HUES48 (cell line): ENCODE data around the gene NDUFB5.

Experiments used
- H3K27ac ChIP-seq: one replicate; pipeline ENCODE4 v1.7.0; 2013; ENCODE audit warnings: low read depth, low read length, inconsistent platforms
- H3K27me3 ChIP-seq: 2 replicates; pipeline ENCODE4 v1.6.1; 2013; ENCODE audit warnings: mild to moderate bottlenecking, low read length; ENCODE audit not compliant: control insufficient read depth, insufficient read depth
- H3K36me3 ChIP-seq: 2 replicates; pipeline ENCODE4 v1.6.1; 2013; ENCODE audit warnings: low read length; ENCODE audit not compliant: control insufficient read depth, insufficient read depth
- H3K4me1 ChIP-seq: 2 replicates; pipeline ENCODE4 v1.6.1; 2013; ENCODE audit warnings: mild to moderate bottlenecking, low read length; ENCODE audit not compliant: control insufficient read depth, insufficient read depth
- H3K4me3 ChIP-seq: 2 replicates; pipeline ENCODE4 v1.5.1; 2013; ENCODE audit warnings: mild to moderate bottlenecking, low read depth, low read length
- H3K9ac ChIP-seq: 2 replicates; pipeline ENCODE4 v1.6.1; 2013; ENCODE audit warnings: mild to moderate bottlenecking, low read depth, low read length, moderate library complexity
- H3K9me3 ChIP-seq: 2 replicates; pipeline ENCODE4 v1.6.1; 2013; ENCODE audit warnings: low read length; ENCODE audit not compliant: control insufficient read depth, insufficient read depth

NDUFB5 gene

DNA sequence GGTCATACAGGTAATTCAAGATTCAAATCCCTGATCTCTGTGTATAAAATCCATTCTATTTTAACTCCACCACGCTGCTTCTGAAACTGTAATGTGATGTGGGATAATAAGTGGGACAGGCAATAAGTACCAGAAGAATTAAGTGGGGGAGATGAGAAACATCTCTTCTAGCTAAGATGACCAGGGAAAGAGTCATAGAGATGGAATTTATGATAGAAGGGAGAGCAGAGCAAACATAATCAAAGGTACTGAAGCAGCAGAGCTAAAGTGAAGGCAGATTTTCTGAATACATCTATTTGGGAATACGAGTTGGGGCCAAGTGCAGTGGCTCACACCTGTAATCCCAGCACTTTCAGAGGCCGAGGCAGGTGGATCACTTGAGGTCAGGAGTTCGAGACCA, 5.1 kb upstream of the NDUFB5 start:
- H3K36me3 ChIP-seq, result peaks cover 82% of the 10 kb centered on the region
- H3K27me3 ChIP-seq, result no peaks in the 10 kb centered on the region
- H3K4me1 ChIP-seq, result no peaks in the 10 kb centered on the region; the same call in 1 of the 2 replicates
- H3K27ac ChIP-seq, result no peak overlapping the region
- H3K9me3 ChIP-seq, result no peaks in the 10 kb centered on the region
- no peak overlapping the region for H3K4me3 ChIP-seq
- no peak overlapping the region for H3K9ac ChIP-seq

DNA sequence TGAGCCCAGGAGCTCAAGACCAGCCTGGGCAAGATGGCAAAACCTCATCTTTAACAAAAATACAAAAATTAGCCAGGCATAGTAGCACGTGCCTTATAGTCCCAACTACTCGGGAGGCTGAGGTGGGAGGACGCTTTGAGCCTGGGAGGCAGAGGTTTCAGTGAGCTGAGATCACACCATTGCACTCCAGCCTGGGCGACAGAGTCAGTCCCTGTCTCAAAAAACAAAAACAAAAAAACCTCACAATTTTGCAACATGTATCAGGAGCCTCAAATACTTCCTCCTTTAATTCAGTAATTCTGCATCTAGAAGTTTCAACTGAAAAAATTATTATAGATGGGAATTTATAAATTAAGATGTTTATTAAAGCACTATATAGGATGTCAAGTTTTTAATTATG, 1.3 kb upstream of the NDUFB5 start:
- Histone ChIP-seq H3K9me3 (no peaks in the 10 kb centered on the region), H3K9ac (no peak overlapping the region), H3K4me1 (no peaks in the 10 kb centered on the region; the same call in 1 of the 2 replicates), H3K36me3 (peaks cover 53% of the 10 kb centered on the region), H3K27ac (no peak overlapping the region), H3K4me3 (peak overlapping the region; percentile 81), H3K27me3 (no peaks in the 10 kb centered on the region)

DNA sequence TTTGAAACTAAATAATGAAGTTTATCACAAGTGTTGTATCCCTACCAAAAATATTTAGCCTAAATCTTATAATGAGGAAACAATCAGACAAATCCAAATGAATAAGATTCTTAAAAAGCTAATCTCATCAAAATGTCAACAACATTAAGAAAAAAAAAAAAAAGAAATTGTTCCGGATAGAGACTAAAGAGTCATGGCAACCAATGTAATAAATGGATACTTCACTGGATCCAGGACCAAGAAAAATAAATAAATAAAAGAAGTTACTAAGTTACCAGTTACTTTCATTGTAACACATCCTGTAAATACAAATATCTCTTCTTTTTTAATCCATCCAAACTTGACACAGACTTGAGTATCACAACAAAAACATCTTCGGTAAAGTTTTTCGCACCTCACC, 763 bp upstream of the NDUFB5 start:
- Histone ChIP-seq H3K27me3 (no peaks in the 10 kb centered on the region), H3K27ac (peak overlapping the region; percentile 93), H3K9me3 (no peaks in the 10 kb centered on the region), H3K36me3 (peaks cover 49% of the 10 kb centered on the region), H3K4me3 (peak overlapping the region; percentile 81), H3K9ac (peak overlapping the region; percentile 92), H3K4me1 (no peaks in the 10 kb centered on the region; the same call in 1 of the 2 replicates)

DNA sequence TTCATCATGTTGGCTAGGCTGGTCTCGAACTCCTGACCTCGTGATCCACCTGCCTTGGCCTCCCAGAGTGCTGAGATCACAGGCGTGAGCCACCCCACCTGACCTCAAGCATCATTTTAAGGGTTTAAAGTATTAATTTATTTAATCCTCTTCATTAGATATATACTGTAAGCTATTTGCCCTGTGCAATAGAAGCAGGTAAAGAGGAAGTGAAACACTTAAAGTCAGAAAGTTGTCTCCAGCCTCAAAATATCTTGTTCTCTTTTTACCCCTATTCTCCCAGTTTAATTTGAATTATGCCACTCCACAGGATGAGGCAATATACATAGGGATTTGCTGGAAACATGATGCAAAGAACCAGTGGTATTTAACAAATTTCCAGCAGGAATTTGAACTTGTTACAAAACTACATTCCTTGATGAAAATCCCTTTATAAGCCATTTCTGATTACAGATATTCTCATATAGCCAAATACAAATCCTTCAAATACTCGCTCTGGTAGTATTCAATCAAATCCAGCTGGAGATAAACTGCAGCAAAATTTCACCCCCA, 2.0 kb downstream of the NDUFB5 start:
- Histone ChIP-seq H3K36me3 (peaks cover 34% of the 10 kb centered on the region), H3K4me1 (no peaks in the 10 kb centered on the region; the same call in 1 of the 2 replicates), H3K27ac (no peak overlapping the region), H3K9ac (no peak overlapping the region), H3K27me3 (no peaks in the 10 kb centered on the region), H3K9me3 (no peaks in the 10 kb centered on the region), H3K4me3 (no peak overlapping the region)

GRCh38 chr3:179608931-179609720, 4.5 kb downstream of the NDUFB5 start:
- Histone ChIP-seq H3K9me3 (no peaks in the 10 kb centered on the region), H3K27me3 (no peaks in the 10 kb centered on the region), H3K4me1 (no peaks in the 10 kb centered on the region), H3K27ac (no peak overlapping the region), H3K4me3 (no peak overlapping the region), H3K9ac (no peak overlapping the region), H3K36me3 (peaks cover 19% of the 10 kb centered on the region)

DNA sequence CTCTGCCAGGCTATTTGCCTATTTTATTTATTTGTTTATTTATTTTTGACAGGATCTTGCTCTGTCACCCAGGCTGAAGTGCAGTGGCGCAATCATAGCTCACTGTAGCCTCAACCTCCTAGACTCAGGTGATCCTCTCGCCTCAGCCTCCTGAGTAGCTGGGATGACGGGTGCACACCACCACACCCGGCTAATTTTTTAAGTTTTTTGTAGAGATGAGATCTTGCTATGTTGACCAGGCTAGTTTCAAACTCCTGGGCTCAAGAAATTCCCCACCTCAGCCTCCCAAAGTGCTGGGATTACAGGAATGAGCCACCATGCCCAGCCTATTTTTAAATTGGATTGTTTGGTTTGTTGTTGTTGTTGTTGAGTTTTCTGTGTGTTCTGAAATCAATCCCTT, 5.5 kb downstream of the NDUFB5 start:
- Histone ChIP-seq H3K4me1 (no peaks in the 10 kb centered on the region), H3K9me3 (no peaks in the 10 kb centered on the region), H3K36me3 (peaks cover 19% of the 10 kb centered on the region), H3K9ac (no peak overlapping the region), H3K4me3 (no peak overlapping the region), H3K27ac (no peak overlapping the region), H3K27me3 (no peaks in the 10 kb centered on the region)

GRCh38 chr3:179613807-179614206, 9.2 kb downstream of the NDUFB5 start:
- Histone ChIP-seq H3K9ac (no peak overlapping the region), H3K4me3 (no peak overlapping the region), H3K36me3 (peaks cover 32% of the 10 kb centered on the region)

DNA sequence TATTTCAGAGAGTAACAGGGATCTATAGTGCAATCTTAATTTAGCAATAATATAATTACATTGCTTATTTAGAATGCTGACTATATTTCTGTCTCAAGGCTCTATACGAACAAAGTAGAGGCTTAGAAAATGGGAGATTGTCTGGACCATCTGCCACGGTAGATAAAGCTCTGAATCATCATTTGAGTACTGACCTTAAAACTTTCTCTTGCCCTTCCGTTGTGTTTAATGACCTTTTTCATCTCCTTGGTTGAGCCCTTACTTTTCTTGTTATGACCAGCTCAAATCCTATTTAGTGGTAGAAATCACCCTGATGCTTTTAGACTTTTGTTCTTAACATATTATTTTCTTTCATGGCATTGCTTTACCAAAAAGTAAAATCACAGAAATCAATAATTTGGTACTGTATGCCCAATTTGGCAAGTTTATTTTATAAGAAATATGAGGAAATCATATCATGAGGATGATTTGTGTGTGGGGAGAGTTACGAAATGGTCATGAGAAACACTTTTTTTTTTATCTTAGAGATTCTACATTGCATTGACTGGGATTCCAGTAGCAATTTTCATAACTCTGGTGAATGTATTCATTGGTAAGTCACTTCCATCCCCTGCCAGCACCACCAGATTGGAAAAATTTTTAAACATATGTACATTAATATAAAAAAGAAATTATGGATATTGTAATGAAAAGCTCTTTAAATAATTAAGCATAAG, 11.0 kb downstream of the NDUFB5 start:
- H3K4me3 ChIP-seq, result no peak overlapping the region
- no peaks in the 10 kb centered on the region for H3K4me1 ChIP-seq
- no peaks in the 10 kb centered on the region for H3K9me3 ChIP-seq
- no peaks in the 10 kb centered on the region for H3K27me3 ChIP-seq
- H3K36me3 ChIP-seq, result peaks cover 27% of the 10 kb centered on the region
- H3K27ac ChIP-seq, result no peak overlapping the region
- H3K9ac ChIP-seq, result no peak overlapping the region

More at GRCh38 chr3:179613807-179614206, 9.2 kb downstream of the NDUFB5 start:
- H3K9me3 ChIP-seq, result no peaks in the 10 kb centered on the region
- no peaks in the 10 kb centered on the region for H3K27me3 ChIP-seq
- H3K4me1 ChIP-seq, result no peaks in the 10 kb centered on the region
- H3K27ac ChIP-seq, result no peak overlapping the region

- no peaks in the 10 kb centered on the region for H3K9me3 ChIP-seq
- H3K27ac ChIP-seq, result no peak overlapping the region
- no peak overlapping the region for H3K9ac ChIP-seq
- H3K4me3 ChIP-seq, result no peak overlapping the region
- H3K27me3 ChIP-seq, result no peaks in the 10 kb centered on the region
- H3K36me3 ChIP-seq, result peaks cover 68% of the 10 kb centered on the region
- no peaks in the 10 kb centered on the region for H3K4me1 ChIP-seq
Observed at GRCh38 chr3:179622023-179622422, 17.4 kb downstream of the NDUFB5 start.

GRCh38 chr3:179624451-179624850, 19.9 kb downstream of the NDUFB5 start:
- no peak overlapping the region for H3K27ac ChIP-seq

More at GRCh38 chr3:179624451-179624850, 19.9 kb downstream of the NDUFB5 start:
- no peaks in the 10 kb centered on the region for H3K4me1 ChIP-seq
- peaks cover 49% of the 10 kb centered on the region for H3K36me3 ChIP-seq
- no peaks in the 10 kb centered on the region for H3K9me3 ChIP-seq
- H3K27me3 ChIP-seq, result no peaks in the 10 kb centered on the region
- no peak overlapping the region for H3K4me3 ChIP-seq
- H3K9ac ChIP-seq, result no peak overlapping the region
